ENCODE measurements around the gene ITPR1. TPM values are rescaled to one million over a fixed set of nuclear protein-coding genes. Genes with fewer than 3 reads are reported as not detected.
A peak's percentile ranks its signal among the peaks of the same experiment; 100 is the strongest.

ITPR1 gene
- total RNA-seq, 1 experiment from 2014 or later = 48.5 TPM

- H3K4me2 ChIP-seq (ENCODE audit: low read length) = no peak overlapping the region
- H3K9ac ChIP-seq (ENCODE audit: low read length) = no peak overlapping the region
- POLR2A ChIA-PET (ENCODE audit: unreplicated experiment) = interaction anchor here (0.6 kb wide), 1 partner anchor 58 kb away, joined by 5 read pairs; no protein-coding TSS in a partner anchor
- TF ChIP-seq CTCF (conservative IDR thresholded peaks at IDR 0.05; ENCODE audit: low read depth, low read length) = no peak
- TF ChIP-seq EZH2phosphoT487 (IDR thresholded peaks at IDR 0.05; ENCODE audit: borderline replicate concordance, low read length) = no peak
- TF ChIP-seq EZH2 (IDR thresholded peaks at IDR 0.05; ENCODE audit: low read length, unreplicated experiment) = no peak
- H3F3A ChIP-seq (ENCODE audit: low read length, unreplicated experiment) = no peaks in the 10 kb centered on the region
- no peaks in the 10 kb centered on the region; the same call in 1 of the 2 replicates for H3K36me3 ChIP-seq (ENCODE audit: low read depth, low read length)
- CTCF ChIA-PET = no interaction called here
- ATAC-seq (no peak), DNase-seq (no peak)
- no peak overlapping the region for H3K4me3 ChIP-seq (ENCODE audit: low read length)
- no peaks in the 10 kb centered on the region for H4K20me1 ChIP-seq (ENCODE audit: low read length)
- intact Hi-C loops (cut with micrococcal nuclease) = no loop called here
- H3K27me3 ChIP-seq (ENCODE audit: low read length) = no peaks in the 10 kb centered on the region
- no peak overlapping the region for H2AFZ ChIP-seq (ENCODE audit: low read length)
- no peaks in the 10 kb centered on the region for H3K79me2 ChIP-seq (ENCODE audit: low read length)
- no peak overlapping the region for H3K27ac ChIP-seq (ENCODE audit: low read length)
- no peaks in the 10 kb centered on the region for H3K4me1 ChIP-seq (ENCODE audit: insufficient read depth, low read length)
- no TSS peak for BruUV-seq (replicated peaks)
- no peaks in the 10 kb centered on the region for H3K9me2 ChIP-seq (replicated peaks; ENCODE audit: low read length)
- no peaks in the 10 kb centered on the region for H3K9me3 ChIP-seq (ENCODE audit: low read length)
Observed at GRCh38 chr3:4641863-4642563, 148.9 kb downstream of the ITPR1 start.

GRCh38 chr3:4642611-4643010, 149.5 kb downstream of the ITPR1 start:
- ChIA-PET CTCF (no interaction called here), POLR2A (ENCODE audit: unreplicated experiment) (no interaction called here)
- H3K27me3 ChIP-seq (ENCODE audit: low read length) = no peaks in the 10 kb centered on the region
- H3F3A ChIP-seq (ENCODE audit: low read length, unreplicated experiment) = no peaks in the 10 kb centered on the region
- ATAC-seq = peak; percentile 20; the same call in 1 of the 2 replicates
- H3K9me3 ChIP-seq (ENCODE audit: low read length) = no peaks in the 10 kb centered on the region
- H3K36me3 ChIP-seq (ENCODE audit: low read depth, low read length) = no peaks in the 10 kb centered on the region; the same call in none of the 2 replicates
- H3K4me2 ChIP-seq (ENCODE audit: low read length) = no peak overlapping the region
- no peak overlapping the region for H2AFZ ChIP-seq (ENCODE audit: low read length)
- H3K79me2 ChIP-seq (ENCODE audit: low read length) = no peaks in the 10 kb centered on the region
- H3K4me3 ChIP-seq (ENCODE audit: low read length) = no peak overlapping the region
- intact Hi-C loops (cut with micrococcal nuclease) = no loop called here
- no TSS peak for BruUV-seq (replicated peaks)
- TF ChIP-seq CTCF (conservative IDR thresholded peaks at IDR 0.05; ENCODE audit: low read depth, low read length) = no peak
- TF ChIP-seq EZH2 (IDR thresholded peaks at IDR 0.05; ENCODE audit: low read length, unreplicated experiment) = no peak
- TF ChIP-seq EZH2phosphoT487 (IDR thresholded peaks at IDR 0.05; ENCODE audit: borderline replicate concordance, low read length) = no peak
- H3K9me2 ChIP-seq (replicated peaks; ENCODE audit: low read length) = no peaks in the 10 kb centered on the region
- H3K27ac ChIP-seq (ENCODE audit: low read length) = no peak overlapping the region
- H4K20me1 ChIP-seq (ENCODE audit: low read length) = no peaks in the 10 kb centered on the region
- no peak overlapping the region for H3K9ac ChIP-seq (ENCODE audit: low read length)
- DNase-seq = no peak
- no peaks in the 10 kb centered on the region for H3K4me1 ChIP-seq (ENCODE audit: insufficient read depth, low read length)

GRCh38 chr3:4643904-4644547, 150.9 kb downstream of the ITPR1 start:
- no peak overlapping the region for H3K27ac ChIP-seq (ENCODE audit: low read length)
- H3K4me3 ChIP-seq (ENCODE audit: low read length) = no peak overlapping the region
- no peak overlapping the region for H2AFZ ChIP-seq (ENCODE audit: low read length)
- H3K9ac ChIP-seq (ENCODE audit: low read length) = no peak overlapping the region
- ChIA-PET CTCF (no interaction called here), POLR2A (ENCODE audit: unreplicated experiment) (no interaction called here)
- TF ChIP-seq CTCF (conservative IDR thresholded peaks at IDR 0.05; ENCODE audit: low read depth, low read length) = no peak
- no peak for TF ChIP-seq EZH2phosphoT487 (IDR thresholded peaks at IDR 0.05; ENCODE audit: borderline replicate concordance, low read length)
- TF ChIP-seq EZH2 (IDR thresholded peaks at IDR 0.05; ENCODE audit: low read length, unreplicated experiment) = no peak
- no peaks in the 10 kb centered on the region for H3K79me2 ChIP-seq (ENCODE audit: low read length)
- no TSS peak for BruUV-seq (replicated peaks)
- no peaks in the 10 kb centered on the region for H3K9me2 ChIP-seq (replicated peaks; ENCODE audit: low read length)
- ATAC-seq (no peak), DNase-seq (no peak)
- H3K9me3 ChIP-seq (ENCODE audit: low read length) = no peaks in the 10 kb centered on the region
- no peaks in the 10 kb centered on the region for H3F3A ChIP-seq (ENCODE audit: low read length, unreplicated experiment)
- no peaks in the 10 kb centered on the region for H3K4me1 ChIP-seq (ENCODE audit: insufficient read depth, low read length)
- no peak overlapping the region for H3K4me2 ChIP-seq (ENCODE audit: low read length)
- intact Hi-C loops (cut with micrococcal nuclease) = no loop called here
- no peaks in the 10 kb centered on the region; the same call in none of the 2 replicates for H3K36me3 ChIP-seq (ENCODE audit: low read depth, low read length)
- no peaks in the 10 kb centered on the region for H4K20me1 ChIP-seq (ENCODE audit: low read length)
- H3K27me3 ChIP-seq (ENCODE audit: low read length) = no peaks in the 10 kb centered on the region
